ENCODE data around the gene LZTR1.

Gene LZTR1

DNA sequence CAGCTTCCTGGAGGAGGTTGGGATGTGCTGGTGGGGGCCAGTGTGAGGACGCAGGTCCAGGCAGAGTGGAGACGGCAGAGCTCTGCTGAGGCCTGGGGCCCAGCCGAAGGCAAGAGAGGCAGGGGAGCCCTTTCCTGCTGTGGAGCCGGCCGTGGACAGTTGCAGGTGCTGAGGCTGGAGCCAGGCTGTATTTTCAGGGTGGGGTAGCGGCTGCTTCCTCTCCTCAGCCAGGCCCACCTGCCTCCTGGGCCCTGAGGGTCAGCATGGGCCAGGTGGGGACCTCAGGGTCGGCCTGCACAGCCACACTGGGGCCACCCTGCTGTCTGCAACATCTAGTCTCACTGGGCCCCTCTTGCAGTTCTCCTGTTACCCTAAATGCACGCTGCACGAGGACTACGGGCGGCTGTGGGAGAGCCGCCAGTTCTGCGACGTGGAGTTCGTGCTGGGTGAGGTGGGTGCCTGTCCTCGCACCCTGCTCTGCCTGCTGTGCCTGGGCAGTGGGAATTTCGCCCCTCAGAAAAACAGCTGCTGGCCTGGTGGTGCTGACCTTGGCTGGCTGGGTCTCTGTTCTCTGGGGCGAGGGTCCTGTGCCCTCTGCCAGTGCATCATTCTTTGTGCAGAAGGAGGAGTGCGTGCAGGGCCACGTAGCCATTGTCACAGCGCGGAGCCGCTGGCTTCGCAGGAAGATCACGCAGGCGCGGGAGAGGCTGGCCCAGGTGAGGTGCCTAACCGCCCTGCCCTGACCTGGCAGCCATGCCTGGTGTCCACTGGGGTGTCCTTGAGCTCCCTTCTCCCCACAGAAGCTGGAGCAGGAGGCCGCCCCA lies 11.4 kb downstream of the LZTR1 start:
- Mint-ChIP-seq H3K27me3 (no peaks in the 10 kb centered on the region), H3K4me1 (peaks cover 17% of the 10 kb centered on the region), H3K4me3 (no peak overlapping the region), H3K27ac (peak overlapping the region in 1 of 2 donors; percentile 55), H3K9me3 (no peaks in the 10 kb centered on the region)
- DNase-seq (no peak), ATAC-seq (no peak)

DNA sequence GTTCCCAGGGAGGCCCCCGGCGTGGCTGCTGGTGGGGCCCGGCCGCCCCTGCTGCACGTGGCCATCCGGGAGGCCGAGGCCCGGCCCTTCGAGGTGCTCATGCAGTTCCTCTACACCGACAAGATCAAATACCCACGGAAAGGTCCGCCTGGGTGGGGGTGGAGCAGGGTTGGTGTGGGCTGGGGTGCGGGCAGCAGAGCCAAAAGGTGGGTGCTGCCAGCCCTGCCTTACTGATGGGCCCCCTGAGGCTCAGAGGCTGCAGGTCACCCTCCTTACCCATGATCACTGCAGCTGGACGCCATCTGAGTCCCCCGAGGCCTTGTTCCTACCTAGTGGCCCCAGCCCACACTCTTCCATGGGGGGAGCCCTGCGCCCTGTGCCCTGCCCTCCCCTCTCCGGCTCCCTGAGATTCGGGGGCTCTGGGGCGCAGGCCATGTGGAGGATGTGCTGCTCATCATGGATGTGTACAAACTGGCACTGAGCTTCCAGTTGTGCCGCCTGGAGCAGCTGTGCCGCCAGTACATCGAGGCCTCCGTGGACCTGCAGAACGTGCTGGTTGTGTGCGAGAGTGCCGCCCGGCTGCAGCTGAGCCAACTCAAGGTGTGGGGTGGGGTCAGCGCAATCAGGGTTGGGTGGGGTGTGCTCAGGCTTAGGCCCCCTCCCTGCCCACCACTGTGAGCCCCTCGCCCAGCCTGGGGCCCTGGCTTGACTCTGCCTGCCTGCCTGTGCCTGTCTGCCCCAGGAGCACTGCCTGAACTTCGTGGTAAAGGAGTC lies 12.2 kb downstream of the LZTR1 start:
- no peak overlapping the region for H3K4me3 Mint-ChIP-seq
- H3K4me1 Mint-ChIP-seq, result peaks cover 20% of the 10 kb centered on the region
- H3K9me3 Mint-ChIP-seq, result no peaks in the 10 kb centered on the region
- H3K27me3 Mint-ChIP-seq, result no peaks in the 10 kb centered on the region
- ATAC-seq, result no peak
- DNase-seq, result no peak
- peak overlapping the region in 1 of 2 donors; percentile 13 for H3K27ac Mint-ChIP-seq

DNA sequence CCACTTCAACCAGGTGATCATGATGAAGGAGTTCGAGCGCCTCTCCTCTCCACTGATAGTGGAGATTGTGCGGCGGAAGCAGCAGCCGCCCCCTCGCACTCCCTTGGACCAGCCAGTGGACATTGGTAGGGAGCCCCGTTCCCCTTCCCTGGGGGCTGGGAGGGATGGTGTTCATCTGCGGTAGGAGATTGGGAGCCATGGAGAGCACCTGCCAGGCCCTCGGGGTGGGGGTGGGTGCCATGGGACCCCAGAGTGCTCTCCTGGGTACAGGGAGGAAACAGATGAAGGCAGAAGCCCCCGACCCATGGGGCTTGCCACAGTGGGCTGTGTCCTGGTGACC lies 12.8 kb downstream of the LZTR1 start:
- no peaks in the 10 kb centered on the region for H3K9me3 Mint-ChIP-seq
- H3K27ac Mint-ChIP-seq, result peak overlapping the region in 1 of 2 donors; percentile 13
- no peak overlapping the region for H3K4me3 Mint-ChIP-seq
- no peaks in the 10 kb centered on the region for H3K27me3 Mint-ChIP-seq
- peaks cover 20% of the 10 kb centered on the region for H3K4me1 Mint-ChIP-seq
- ATAC-seq (no peak), DNase-seq (no peak)

DNA sequence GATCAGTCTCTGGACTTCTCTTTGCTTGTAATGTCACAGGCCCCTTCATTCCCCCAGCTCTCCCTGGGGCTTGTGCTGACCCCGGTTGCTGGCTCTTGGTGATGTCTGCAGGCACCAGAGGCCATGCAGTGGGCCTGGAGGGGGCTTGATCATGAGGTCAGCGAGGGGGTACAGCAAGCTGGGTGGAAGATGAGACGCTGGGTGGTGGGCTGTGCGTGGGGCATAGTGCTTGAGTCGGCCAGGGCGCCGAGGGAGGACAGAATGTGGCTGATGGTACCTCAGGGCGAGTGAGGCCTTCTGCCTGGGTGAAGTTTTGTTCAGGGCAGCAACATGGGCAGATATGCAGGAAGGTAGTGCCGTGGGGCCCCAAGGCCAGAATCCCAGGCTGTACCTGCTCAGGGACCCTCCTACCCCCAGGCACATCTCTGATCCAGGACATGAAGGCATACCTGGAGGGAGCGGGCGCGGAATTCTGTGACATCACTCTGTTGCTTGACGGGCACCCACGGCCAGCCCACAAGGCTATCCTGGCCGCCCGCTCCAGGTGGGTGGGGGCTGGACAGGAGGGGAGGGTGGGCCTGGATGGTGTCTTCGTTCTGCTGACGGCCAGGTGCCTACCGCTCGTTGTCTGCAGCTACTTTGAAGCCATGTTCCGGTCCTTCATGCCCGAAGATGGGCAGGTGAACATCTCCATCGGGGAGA lies 13.4 kb downstream of the LZTR1 start:
- DNase-seq (no peak), ATAC-seq (no peak)
- no peaks in the 10 kb centered on the region for H3K9me3 Mint-ChIP-seq
- no peak overlapping the region for H3K27ac Mint-ChIP-seq
- no peak overlapping the region for H3K4me3 Mint-ChIP-seq
- no peaks in the 10 kb centered on the region for H3K27me3 Mint-ChIP-seq
- H3K4me1 Mint-ChIP-seq, result peaks cover 26% of the 10 kb centered on the region

DNA sequence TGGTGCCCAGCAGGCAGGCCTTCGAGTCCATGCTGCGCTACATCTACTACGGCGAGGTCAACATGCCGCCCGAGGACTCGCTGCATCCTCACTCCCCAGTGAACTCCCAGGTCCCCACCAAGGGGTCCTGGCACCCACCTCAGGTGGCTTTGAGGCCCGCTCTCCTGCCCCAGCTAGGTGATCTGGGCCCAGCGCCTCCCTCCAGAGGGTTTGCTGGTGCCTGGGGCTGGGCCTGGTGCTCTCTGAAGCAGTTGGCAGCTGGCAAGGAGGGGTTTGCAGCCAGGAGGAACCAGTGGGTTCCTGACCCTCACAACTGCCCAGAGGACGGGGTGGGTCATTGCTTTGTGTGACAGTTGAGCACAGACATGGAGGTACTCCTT lies 13.9 kb downstream of the LZTR1 start:
- no peak for DNase-seq
- ATAC-seq, result no peak
- H3K4me1 Mint-ChIP-seq, result peaks cover 32% of the 10 kb centered on the region
- no peak overlapping the region for H3K27ac Mint-ChIP-seq
- H3K9me3 Mint-ChIP-seq, result no peaks in the 10 kb centered on the region
- no peak overlapping the region for H3K4me3 Mint-ChIP-seq
- H3K27me3 Mint-ChIP-seq, result no peaks in the 10 kb centered on the region

DNA sequence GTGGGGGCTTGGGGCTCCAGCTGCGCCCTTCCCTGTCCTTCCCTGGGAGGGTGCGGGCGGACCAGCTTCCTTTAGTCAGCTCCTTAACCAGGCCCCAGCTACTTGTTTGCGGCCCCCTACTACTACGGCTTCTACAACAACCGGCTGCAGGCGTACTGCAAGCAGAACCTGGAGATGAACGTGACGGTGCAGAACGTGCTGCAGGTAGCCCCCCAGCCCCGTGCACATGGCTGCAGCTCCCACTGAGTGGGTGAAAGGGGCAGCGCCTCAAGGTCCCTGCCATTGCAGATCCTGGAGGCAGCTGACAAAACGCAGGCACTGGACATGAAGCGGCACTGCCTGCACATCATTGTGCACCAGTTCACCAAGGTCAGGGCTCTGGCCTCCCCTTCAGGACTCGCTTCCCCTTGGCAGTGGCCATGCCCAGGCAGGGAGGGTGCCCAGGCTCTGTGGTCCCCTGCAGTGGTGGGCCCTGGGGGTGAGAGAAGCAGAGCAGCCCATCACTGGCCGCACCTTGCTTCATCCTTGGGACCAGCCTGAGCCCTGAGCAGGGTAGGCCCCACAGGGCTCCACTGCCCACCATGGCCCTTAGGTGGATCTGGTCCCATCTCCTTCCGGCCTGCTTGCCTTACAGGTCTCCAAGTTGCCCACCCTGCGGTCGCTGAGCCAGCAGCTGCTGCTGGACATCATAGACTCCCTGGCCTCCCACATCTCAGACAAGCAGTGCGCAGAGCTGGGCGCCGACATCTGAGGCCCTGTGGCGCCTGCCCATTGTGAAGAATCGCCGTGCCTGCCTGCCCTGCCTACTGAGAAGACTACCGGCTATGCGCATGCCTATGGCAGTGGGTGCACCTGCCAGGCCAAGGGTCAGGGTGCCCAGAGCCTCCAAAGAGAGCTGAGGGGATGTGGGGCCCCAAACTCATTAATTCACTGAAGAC lies 14.8 kb downstream of the LZTR1 start:
- Mint-ChIP-seq H3K4me3 (no peak overlapping the region), H3K4me1 (peaks cover 39% of the 10 kb centered on the region), H3K27me3 (no peaks in the 10 kb centered on the region), H3K27ac (peak overlapping the region in 1 of 2 donors; percentile 85), H3K9me3 (no peaks in the 10 kb centered on the region)
- no peak for ATAC-seq
- no peak for DNase-seq

DNA sequence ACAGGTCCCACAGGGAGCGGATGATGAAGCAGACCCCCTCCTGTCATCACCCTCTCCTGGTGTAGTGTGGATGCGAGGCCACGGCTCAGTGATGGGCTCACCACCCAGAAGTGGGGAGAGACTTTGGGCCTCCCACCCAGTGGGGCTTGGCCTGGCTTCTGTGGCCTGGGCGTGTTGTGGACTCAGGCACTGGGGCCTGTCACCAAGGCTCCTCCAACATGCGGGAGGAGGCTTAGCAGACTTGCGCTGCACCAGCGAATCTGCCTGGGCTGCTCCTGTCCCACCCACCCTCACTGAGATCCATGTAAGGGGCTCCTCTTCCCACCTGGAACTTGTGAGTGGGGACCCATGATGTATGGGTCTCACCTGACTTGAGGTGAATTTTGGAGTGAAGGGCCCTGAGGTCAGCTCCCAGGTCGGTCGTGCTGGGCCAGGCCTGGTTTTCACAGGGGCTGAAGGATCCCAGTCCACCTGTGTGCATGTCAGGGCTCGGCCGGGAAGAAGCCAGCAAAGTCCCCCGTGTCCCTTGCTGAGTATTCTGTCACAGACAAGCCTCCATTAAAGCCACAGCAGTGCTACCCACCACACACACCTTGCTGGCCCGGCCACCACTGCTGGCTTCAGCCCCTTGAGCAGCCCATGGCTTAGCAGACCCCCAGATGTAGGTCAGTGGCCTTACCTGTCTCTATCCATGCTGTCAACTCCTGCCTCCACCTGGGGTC lies 15.6 kb downstream of the LZTR1 start:
- H3K27ac Mint-ChIP-seq, result peak overlapping the region in 1 of 2 donors; percentile 85
- H3K4me3 Mint-ChIP-seq, result no peak overlapping the region
- peaks cover 39% of the 10 kb centered on the region for H3K4me1 Mint-ChIP-seq
- no peaks in the 10 kb centered on the region for H3K27me3 Mint-ChIP-seq
- DNase-seq (no peak), ATAC-seq (no peak)
- no peaks in the 10 kb centered on the region for H3K9me3 Mint-ChIP-seq

DNA sequence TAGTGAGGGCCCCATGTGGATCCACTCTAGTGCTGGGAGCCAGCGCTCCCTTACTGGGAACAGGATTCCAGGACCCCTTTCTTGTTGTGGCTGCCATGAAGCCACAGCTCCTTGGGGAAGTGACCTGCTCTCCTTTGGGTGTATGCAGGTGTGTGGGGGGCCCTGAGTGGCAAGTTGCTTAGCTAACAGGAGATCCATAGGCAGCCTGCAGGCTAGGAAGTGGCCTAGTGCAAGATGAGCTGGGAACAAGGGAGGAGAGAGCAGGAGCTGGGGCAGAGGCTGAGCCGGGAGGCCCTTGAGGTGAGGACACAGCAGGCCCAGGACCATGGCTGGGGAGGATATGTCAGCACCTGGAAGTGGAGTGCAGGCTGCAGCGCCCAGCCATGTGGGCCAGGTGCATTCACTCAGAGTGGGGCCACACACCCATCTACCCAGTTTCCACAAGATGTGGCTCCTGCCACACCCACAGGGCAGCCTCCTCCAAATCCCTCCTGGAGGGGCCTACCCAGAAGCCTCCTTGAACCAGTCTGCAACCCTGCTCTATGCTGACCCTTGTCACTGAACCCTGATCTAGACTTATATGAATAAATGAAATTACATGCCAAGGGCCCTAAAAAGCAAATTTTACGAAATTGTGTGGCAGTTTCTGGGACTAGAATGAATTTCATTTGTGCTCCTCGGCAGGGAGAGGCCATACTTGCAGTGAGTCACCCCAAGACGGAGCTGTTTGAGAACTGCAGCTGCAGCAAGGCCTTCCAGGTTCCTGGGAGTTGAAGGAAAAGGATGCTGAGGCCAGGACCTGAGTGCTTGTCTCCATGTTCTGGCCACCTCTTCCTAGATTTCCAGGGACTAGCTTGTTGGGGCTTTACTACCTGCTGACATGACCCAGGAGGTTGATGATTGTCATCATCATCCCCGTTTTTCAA lies 16.6 kb downstream of the LZTR1 start:
- no peaks in the 10 kb centered on the region for H3K27me3 Mint-ChIP-seq
- H3K4me3 Mint-ChIP-seq, result peak overlapping the region in 1 of 2 donors; percentile 3
- H3K9me3 Mint-ChIP-seq, result no peaks in the 10 kb centered on the region
- H3K4me1 Mint-ChIP-seq, result peaks cover 43% of the 10 kb centered on the region
- H3K27ac Mint-ChIP-seq, result peak overlapping the region in 1 of 2 donors; percentile 80
- ATAC-seq, result no peak
- DNase-seq, result no peak

DNA sequence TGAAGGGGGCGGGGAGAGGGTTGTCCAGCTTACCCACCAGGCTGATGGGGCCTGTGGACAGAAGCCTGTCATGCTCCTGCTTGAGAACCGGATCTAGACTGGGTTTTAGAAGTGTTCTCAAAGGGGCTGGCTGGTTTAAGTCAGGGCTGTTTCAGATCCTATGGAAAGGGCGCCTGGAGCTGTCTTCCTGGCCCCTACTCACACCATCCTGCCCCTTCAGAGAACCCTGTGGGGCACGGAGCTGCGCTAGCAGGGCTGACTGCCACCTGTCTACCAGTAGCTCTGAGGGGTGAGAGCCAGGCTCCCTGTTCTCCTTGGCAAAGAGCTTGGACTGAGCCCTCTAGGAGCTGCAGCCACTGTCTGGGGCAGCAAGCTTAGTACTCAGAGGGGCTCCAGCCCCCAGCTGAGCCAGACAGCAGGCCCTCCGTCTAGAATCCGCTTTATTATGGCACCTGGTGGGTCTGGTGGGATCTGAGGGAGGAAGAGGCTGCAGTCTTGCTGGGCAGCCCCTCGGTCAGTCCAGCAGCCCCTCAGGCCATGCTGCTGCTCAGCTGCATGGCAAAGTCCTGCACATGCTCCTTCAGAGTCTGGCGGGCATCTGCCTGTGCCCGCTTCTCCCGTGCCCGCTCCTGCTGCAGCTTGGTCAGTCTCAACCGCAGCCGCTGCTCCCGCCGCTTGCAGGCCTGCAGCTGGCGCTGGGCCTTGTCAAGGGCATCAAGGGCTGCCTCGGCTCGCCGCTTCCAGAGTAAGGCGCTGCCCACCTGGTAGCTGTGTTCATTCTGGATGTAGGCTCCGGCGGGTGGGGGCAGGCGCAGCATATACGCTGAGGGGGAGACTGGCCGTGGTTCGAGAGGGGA lies 17.5 kb downstream of the LZTR1 start:
- no peak for DNase-seq
- Mint-ChIP-seq H3K4me1 (peaks cover 43% of the 10 kb centered on the region), H3K27me3 (no peaks in the 10 kb centered on the region), H3K27ac (peak overlapping the region in 1 of 2 donors; percentile 95), H3K4me3 (peak overlapping the region; percentile 93 to 98), H3K9me3 (no peaks in the 10 kb centered on the region)
- no peak for ATAC-seq

DNA sequence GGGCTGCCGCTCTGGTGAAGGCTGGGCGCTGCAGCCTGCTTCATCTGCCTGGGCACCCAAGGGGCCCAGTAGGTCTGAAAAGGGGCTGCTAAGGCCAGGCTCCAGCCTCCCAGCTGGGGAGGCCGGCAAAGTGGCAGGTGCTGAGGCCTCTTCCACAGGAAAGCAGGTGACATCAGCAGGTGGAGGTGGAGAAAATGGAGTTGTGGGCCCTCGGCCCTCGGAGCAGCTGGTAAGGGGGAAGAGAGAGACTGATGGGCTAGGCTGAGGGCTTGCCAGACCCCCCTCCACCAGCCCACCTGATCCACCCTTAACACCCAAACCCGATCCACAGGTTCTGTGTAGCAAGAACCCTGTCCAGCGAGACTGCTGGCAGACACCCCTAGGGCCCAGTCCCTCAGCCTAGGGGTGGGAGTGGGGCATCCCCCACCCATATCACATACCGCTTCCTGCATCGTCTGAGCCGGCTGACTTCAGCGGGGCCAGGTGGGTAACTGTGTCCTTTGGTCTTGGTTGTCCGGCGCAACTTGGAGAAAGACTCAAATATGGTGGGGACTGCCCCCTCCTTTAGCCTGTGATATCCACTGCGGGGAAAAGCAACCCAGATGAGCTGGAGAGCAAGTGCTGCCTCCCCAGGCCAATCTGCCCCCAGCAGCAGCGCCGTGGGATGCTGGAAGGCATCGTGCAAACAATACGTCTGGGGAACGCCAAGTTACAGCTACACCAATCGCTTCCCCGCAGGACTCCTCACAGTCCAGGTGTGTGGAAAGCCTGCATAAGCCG lies 18.3 kb downstream of the LZTR1 start:
- H3K27me3 Mint-ChIP-seq, result no peaks in the 10 kb centered on the region
- peak overlapping the region; percentile 95 to 97 for H3K27ac Mint-ChIP-seq
- peak overlapping the region; percentile 93 to 98 for H3K4me3 Mint-ChIP-seq
- DNase-seq, result peak in 1 of 2 donors; percentile 30
- no peak for ATAC-seq
- peaks cover 43% of the 10 kb centered on the region for H3K4me1 Mint-ChIP-seq
- H3K9me3 Mint-ChIP-seq, result no peaks in the 10 kb centered on the region

DNA sequence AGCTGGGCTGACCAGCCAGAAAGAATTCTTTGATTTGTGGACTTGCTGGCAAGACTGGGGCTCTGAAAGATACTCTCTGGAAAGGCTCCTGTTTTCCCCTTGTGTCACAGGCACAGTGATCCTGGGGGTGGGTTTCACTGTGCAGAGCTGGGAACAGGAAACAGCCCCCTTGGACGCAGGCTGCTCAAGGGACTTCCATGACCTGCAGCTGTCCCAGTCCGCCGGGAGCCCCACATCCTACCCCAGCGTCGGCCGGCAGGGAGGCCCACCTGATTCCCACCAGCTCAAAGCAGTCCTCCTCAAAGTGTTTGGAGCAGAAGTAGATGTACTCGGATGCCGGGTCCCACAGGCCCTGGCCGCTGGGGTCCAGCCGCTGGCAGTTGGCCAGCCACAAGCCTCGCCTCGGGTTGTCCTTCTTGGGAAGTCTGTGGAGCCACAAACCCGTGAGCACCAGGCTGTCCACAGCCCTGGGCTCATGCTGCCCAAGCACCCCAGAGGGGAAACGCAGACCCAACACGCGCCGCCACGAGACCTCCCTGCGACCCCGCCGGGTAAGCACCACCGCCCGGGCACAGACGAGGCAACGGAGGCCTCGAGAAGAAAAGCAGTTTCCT lies 19.0 kb downstream of the LZTR1 start:
- DNase-seq (no peak), ATAC-seq (no peak)
- Mint-ChIP-seq H3K4me1 (peaks cover 43% of the 10 kb centered on the region), H3K27me3 (no peaks in the 10 kb centered on the region), H3K27ac (peak overlapping the region; percentile 97 to 98), H3K9me3 (no peaks in the 10 kb centered on the region), H3K4me3 (peak overlapping the region; percentile 93 to 98)
